ENCODE measurements around the gene MMP2.

The MMP2 gene

DNA sequence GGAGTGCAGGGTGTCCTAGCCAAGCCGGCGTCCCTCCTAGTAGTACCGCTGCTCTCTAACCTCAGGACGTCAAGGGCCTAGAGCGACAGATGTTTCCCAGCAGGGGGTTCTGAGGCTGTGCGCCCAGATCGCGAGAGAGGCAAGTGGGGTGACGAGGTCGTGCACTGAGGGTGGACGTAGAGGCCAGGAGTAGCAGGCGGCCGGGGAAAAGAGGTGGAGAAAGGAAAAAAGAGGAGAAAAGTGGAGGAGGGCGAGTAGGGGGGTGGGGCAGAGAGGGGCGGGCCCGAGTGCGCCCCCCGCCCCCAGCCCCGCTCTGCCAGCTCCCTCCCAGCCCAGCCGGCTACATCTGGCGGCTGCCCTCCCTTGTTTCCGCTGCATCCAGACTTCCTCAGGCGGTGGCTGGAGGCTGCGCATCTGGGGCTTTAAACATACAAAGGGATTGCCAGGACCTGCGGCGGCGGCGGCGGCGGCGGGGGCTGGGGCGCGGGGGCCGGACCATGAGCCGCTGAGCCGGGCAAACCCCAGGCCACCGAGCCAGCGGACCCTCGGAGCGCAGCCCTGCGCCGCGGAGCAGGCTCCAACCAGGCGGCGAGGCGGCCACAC is at the start of gene MMP2:
MMP2 (plus strand) TSS at position 372 of the 603 bp plus-strand sequence. CDS start 282 bp downstream, outside the sequence.
- peak in 8 of 56 donors; percentile 4 to 29 (median 12) for DNase-seq

DNA sequence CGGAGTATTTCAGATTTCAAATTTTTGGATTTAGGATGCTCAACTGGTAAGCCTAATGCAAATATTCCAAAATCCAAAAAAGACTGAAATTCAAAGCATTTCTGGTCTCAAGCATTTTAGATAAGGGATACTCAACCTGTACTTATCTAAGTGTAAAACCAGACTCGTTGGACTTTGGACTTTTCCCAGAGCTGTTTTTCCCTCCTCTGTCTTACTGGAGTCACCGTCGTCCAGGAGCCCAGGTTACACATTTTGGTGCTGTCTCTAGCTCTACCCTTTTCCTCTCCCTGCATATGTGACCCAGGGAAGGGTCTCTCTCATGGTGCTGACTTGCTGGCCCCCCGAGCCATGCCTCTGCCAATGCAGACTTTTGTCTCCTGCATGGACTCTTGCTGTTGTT is 46.0 kb upstream of the MMP2 start:
- no peak for DNase-seq

DNA sequence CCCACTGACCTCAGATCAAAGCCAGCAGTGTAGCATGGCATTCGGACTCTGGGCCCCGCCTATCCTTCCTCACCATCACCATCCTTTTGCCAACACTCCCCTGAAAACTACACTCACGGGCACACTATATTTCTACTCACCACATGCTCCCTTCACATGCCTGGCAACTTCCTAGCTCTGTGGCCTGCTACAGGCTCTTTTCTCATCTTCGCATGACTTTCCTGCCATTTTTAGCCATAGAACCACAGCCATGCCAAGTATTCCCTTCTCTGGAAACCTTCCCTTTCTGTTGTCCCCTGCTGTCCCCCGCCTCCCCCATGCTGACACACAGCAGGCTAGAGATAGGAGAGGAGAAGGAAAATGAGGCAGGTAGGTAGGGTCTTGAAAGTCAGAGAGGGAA is 45.5 kb upstream of the MMP2 start:
- DNase-seq: no peak

DNA sequence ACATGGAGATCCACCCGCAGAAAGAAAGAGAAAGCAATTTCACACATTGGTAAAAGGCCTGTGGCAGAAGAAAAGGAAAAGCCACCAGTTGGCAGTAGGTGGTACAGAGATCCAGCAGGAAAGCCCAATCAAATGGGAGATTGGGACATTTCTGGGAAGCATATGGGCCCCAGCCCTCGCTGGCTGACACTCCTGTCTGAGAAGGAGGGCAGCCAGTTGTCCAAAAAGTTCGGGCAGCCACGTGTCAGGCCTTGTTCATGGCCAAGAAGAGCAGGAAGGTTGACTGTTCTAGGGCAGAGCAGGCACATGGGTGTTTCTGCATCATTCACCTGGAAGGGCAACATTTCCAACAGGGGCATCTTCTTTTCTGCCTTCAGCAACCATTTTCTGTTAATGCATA is 45.0 kb upstream of the MMP2 start:
- DNase-seq: no peak

DNA sequence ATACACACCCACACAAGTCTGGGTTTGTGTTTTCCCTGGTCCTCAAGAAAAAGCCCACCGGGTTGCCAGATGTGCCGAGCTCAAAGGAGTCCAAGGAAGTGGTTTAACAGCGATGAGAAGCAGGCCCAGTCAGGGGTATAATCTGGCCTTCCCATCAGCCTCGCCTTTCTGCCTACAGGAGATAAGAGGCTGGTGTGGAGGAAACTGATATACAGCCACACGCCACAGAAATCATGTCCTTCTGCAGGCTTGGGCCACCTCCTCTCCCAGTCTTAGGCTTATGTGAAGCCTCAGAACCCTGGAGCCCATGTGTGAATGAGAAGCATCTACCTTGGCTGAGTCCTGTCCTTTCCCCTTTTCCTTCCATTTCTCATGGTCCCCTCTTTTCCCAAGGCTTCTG is 43.6 kb upstream of the MMP2 start:
- DNase-seq: no peak

DNA sequence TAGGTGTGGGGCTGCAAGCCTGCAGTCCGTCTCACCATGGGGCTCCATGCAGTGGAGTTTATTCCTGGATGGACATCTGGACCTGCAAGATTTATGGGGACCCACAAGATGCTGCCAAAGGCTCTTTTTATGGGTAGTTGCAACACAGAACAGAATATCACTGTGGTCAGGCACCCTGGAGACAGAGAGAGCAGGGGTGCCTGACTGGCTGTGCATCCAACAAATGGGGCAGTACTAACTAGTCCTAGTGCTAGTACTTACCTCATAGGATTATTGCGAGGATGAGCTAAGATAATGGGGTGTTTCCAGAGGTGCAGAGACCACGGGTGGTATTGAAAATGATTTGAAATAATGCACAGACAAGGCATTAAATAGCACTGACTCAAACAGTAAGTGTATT is 42.4 kb upstream of the MMP2 start:
- no peak for DNase-seq

DNA sequence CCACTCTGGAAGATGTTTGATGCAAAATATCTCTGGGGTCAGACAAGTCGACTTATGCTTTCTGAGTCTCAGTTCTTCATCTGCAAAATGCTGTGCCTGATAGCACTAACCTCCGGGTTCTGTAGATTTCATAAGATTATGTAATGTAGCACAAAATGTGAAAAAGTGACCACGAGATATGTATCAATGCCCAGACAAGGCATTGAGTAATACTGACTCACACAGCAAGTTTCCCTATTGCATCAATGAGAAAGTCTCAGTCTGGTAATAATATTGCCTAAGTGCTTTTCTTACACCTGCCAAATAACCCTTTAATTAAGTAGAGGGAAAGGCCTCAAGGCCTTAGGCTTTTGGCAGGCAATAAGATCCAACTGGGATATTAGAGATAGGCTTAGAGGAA is 41.4 kb upstream of the MMP2 start:
- no peak for DNase-seq

DNA sequence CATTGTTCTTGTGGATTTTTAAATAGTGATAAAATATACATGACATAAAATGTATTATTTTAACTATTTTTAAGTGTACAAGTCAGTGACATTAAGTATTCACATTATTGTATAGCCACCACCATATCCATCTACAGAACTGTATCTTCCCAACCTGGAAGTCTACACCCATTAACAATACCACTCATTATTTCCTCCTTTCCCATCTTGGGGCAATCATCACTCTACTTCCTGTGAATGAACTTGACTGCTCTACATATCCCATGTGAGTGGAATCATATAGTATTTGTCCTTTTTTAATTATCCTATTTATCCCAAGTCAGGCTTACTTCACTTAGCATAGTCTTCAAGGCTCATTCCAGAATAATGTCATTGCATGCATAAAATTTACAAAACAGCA is 40.7 kb upstream of the MMP2 start:
- DNase-seq: no peak

DNA sequence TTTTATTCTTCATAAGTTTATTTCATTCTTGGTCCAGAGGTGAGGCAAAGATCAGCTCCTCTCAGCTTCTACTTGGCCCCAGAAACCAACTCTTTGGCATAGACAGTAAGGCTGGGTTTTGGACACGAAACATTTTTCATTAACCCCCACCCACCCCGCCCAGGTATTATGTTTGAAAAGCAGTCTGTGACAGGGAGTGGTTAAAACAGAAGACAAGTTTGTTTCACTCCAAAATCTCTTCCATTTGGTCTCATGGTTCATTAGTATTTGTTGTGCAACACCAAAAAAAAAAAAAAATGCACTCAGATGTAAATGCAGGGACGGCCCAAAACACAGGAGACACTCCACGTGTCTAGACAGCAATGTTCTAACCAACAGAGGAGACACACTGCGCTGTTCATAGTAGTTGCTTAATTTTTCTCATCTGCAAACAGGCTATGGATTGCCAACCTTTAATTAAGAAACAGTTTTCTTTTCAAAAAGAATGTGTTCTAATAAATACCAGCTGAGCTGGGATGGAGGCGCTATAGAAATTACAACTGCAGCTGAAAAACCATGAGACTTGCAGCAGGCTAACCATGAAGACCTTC is 39.8 kb upstream of the MMP2 start:
- DNase-seq: no peak

DNA sequence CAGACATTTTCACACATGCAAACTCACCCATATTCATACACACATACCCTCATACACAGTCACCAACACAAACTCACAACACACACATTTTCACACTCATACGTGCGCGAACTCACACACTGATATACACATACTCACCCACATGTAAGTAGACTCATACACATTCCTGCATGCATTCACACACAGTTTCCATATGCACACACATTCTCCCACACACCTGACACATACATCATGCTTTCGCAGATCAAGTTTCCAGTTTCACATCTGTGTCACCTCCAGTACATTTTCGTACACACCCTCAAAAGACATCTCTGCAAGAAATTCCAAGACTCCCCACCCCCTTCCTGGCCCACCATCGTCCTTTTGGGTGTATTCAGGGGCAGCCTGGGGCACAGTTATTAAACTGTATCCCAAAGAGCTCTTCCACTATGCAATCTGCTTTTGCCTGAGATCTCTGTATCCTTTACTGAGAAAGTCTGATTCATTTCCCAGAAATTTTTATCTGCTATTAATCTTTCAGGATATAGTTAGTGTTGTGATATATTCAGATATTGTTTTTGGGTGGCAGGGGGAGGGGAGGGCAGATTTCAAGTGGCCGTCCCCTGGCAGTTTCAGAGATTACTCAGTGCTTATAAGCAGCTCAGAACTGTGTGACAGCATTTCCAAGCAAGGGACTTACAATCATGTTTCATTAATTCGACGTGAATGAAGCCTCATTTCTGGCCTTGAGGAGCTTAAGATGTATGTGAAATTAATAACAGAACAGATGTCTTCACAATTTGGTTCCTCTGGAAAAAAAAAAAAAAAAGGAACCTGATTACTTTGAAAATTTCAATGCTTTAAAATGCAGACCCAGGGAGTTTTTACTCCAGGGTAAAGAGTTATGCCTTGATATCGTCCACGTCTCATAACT is 35.3 kb upstream of the MMP2 start:
- DNase-seq: no peak

DNA sequence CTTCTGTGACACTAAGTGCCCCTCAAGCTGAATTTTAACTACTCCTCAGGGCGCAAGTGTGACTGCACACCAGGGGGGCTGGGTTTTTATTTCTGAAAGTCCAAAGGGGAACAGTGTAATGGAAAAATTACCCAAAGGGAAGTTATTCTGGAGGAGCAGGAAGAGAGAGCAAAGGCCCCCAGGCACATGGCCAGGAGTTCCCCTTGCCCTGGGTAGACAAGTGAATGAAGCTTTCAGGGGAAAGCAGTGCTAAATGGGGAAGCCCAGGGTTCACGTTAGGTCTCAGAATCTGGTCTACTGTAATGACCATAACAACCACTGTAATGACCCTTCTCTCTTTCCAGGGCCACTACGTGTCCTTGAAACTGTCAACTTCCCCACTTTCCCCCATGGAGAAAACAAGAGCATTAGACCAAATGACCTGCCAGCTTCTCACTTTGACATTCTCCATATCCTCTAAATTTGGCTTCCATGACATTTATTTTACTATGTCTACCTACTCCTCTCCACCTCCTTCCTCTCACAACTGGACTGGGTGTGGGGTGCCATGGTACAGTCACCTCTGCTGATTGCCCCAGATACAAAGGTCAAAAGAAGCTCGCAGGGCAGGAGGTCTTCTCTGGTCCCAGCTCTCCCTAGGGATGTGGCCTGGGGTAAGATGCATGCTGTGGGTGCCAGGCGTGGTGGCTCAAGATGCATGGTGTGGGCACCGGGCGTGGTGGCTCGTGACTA is 34.1 kb upstream of the MMP2 start:
- DNase-seq: peak in 17 of 56 donors; percentile 2 to 37 (median 6)

DNA sequence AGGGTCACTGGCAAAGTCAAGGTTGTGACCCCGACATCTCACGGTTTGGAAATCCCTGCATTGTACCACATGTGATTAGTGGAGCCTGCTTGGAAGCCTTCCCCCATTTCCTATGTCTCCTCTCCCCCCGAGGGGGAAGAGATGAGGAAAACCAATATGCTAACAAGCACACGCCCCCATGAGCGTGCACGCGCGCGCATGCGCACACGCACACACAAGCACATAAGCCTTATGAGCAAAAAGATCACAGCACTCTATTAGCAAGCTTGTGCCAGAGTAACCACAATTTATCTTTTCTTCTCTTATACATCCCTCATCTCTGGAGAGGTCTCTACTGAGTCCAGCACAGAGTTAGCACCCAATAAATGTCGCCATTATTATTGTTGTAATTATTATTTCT is 31.8 kb upstream of the MMP2 start:
- DNase-seq: no peak

DNA sequence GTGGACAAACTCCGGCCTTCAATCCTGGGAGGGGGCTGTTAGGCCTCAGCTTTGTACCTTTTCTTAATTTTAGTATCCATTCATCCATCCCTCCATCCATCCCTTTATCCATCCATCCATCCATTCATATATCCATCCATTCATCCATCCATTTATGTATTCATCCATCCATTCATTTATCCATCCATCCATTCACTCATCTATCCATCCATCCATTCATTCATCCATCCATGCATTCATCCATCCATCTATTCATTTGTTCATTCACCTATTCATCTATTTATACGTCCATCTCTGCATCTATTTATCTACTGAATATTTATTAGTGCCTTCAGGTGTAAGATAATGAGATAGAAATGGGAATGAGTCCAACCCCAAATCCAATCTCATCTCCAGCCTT is 26.0 kb upstream of the MMP2 start:
- no peak for DNase-seq

DNA sequence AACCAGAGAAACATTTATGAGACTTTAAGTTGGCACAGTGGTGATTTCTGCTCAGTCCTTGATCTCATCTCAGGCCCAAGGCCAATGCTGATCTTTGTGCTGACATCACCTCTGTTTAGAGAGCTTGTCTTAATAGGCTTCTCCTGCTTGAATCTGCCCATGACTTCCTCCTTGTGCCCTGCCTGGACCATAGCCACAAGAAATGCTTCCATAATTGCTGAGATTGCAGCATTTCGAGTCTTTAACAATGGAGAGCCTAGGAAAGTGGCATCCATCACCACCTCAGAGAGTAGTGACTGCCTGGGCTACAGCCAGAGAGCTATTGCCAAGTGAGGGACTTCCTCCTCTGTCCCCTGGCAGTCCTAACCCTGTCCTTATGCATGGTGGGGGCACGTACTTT is 25.1 kb upstream of the MMP2 start:
- DNase-seq: no peak

DNA sequence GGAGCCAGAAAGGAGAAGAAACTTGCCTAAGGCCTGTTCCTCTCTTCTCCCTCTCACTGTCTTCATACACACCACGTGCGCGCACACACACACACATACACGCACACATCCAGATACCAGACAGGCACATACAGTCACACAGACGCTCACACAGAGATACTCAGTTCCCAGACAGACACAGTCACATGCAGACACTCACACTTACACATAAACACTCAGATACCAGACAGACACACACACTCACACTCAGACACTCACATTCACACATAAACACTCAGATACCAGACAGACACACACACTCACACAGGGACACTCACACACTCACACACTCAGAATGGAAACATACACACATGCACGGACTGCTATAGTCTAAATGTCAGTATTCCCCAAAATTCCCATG is 24.1 kb upstream of the MMP2 start:
- DNase-seq: no peak

DNA sequence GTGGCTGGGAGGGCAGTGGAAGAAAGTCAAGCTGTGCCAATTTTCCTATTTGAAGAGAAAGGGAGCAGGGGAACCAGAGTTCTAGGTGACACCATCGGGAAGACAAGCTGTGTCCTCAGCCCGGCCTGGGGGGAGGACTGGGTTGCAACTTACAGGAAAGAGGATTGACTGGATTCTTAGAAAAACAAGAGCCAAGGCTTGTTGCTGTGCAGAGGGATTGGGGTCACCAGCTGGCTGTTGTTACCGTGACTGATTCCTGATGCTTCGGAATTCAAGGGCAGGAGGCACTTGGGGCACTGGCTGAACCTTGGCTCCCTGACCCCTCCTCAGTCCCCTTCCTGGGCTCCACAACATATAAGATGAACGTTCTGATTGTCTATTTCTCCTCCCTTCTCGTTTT is 16.8 kb upstream of the MMP2 start:
- DNase-seq: no peak

DNA sequence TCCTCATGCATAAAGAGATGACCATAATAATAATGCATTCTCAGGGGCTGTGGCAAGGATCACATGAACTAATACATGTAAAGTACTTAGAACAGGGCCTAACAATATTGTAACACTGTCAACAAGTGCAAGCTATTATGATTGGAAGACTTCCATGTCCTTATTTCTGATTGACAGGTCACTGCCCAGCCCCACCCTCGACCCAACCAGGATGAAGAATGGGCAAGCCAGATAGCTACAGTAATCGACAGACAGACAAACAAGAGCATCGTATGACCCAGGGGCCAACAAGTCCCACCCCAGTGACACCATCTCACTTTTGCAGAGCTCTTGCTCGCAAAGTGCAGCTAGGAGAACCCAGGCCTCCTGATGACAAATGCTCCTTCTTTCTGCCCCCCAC is 14.6 kb upstream of the MMP2 start:
- DNase-seq: peak in 1 of 56 donors; percentile 2

DNA sequence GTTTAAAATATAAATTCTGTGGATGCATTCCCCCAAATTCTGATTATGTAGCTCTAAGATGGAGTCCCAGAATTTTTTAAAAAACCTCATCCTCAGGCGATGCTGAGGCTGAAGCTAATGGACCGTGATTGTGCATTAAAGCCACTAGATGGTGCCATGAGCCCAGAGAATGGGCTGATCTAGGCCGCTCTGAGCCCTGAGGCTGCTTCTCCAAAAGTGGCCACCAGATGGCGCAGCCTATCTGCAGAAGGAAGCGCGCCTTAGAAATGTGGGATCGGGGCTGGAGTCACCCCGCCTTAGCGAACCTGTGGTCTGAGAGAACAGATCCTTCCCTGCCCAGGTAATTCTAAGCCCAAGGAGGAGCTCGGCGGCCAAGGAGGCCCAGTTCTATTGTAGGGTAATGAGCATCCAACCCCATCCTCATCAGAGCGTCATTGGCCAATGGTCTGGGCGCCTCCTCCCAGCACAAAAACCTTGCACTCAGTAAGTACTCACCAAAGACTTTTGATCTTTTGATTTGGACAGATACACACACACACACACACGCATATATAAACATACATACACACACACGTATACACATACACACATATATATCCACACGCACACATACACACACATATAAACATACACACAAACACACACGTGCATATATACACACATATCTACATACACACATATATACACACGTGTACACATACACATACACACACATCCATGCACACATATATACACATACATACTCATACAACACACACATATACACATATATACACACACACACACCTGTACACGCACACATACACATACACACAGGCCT is 13.7 kb upstream of the MMP2 start:
- peak in 54 of 56 donors; percentile 9 to 95 (median 72) for DNase-seq

DNA sequence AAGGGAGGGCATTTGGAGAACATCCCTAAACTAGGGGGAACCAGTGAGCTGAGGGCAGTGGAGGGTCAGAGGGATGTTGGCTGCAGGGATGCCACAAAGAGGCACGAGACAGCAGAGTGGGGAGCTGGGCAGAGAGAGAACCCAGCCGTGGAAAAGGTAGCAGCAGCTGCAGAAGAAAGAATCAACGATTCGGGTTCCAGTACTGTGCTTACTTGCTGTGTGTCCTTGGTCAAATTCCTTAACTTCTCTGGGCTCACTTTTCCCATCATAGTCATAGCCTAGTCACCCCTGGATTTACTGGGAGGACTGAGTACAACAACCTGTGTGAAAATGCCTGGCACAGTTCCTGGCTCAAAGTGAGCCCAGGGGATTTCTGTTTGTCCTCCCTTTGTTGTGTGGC is 12.8 kb upstream of the MMP2 start:
- DNase-seq: no peak

DNA sequence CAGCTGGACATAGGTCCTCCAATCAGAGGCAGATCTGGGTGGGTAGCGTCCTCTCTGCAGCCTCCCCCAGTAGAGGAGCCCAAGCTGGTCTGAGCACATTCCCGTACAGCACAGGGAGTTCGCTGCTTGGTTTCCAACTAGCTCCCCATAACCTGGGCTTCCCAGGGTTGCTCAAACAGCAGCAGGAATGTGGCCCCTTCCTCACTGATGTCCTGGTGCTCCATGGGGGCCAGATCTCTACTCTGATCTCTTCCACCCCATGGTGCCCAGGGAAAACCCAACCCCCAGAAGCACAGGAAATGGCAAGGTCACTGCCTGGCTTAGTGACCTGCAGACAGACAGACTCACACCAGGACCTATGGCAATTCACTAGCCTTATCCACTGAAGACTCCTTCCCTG is 11.1 kb upstream of the MMP2 start:
- DNase-seq: no peak
